Renal cortex interstitium (tissue), 11 donors: ENCODE data around the gene PGA3. TPM values are rescaled to one million over a fixed set of nuclear protein-coding genes. Genes with fewer than 3 reads are reported as not detected.
"Not testable (repeated sequence)": the region's sequence is repeated elsewhere in the genome, so short reads cannot be mapped to it uniquely, and the experiment has no call there.

Experiments used
- DNase-seq, 11 donors: peaks; one replicate each; pipeline ENCODE4 v3.0.0-alpha.2; 2013; ENCODE audit warnings: low read depth in 9 of 11, low spot score in 4 of 11; ENCODE audit errors: extremely low read depth in 1 of 11
- polyA plus RNA-seq, 3 donors: library from polyadenylated mRNA; unstranded; fragments of 120-200 nt; gene quantifications; one replicate each; pipeline ENCODE4 v1.2.1, GENCODE V29; 2013; ENCODE audit not compliant: insufficient read length in 3 of 3

Gene PGA3
- polyA plus RNA-seq, 3 donors: 0.14 to 0.39 (median 0.19) TPM

DNA sequence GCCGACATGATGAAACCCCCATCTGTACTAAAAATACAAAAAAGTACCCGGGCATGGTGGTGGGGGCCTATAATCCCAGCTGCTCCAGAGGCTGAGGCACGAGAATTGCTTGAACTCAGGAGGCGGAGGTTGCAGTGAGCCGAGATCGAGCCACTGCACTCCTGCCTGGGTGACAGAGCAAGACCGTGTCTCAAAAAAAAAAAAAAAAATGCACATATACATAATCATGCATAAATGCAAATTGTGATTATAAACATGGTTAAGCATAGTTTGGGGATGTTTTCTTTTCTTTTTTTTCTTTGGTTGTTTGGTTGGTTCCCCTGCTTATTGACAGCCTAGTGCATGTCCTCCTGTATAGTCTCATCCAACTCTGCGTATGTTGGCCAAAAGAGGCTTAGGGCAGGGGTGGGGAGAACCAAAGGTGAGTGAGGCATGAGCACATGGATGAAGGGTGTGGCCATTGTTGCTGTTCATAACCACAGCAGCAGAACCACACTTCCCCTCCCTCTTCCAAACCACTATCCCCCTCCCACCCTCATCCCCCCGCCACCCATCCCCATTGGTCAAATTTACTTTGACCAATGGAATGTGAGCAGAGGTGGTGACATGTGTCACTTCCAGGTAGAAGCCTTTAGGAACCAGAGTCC is 35.1 kb upstream of the PGA3 start:
- DNase-seq: no peak

GRCh38 chr11:61168800-61169199 is 34.5 kb upstream of the PGA3 start:
- no peak for DNase-seq

DNA sequence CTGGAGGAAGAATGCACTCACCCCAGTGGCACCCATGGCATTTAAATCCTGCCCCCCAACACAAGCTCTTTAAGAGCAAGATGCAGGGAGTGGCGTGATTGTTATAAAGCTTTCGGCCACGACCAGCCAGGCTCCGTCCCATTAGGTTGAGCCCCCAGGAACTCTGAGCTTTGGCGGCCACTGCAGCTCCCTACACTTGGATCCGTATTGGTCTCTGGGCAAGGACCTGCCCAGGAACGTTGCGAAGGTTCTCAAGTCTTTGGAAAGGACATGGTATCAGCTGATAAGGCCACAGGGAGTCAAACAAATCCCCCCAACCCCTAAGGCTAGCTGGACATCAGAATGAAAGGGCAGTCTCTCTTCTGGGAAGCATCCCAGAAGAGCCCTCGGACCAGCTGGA is 32.7 kb upstream of the PGA3 start:
- no peak for DNase-seq

- DNase-seq: no peak
These were observed 31.4 kb upstream of the PGA3 start for GRCh38 chr11:61171907-61172306.

GRCh38 chr11:61172356-61172755 is 31.0 kb upstream of the PGA3 start:
- no peak for DNase-seq

DNA sequence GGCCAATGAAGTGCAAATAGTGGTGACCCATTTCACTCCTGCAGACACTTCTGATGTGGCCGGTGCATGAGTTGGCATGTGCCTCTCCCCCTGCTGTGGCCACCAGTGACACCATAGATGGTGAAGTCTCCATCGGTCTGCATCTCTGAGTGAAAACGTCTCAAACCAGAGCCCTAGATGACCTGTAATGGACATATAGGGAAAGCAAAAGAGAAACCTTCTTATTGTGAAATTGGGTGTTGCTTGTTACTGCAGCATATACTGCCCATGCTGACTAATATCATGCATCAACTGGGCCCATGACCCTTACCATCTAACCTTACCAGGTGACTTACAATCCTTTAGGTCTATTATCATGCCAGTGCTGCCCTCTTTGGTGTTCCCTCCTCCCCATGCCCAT is 30.4 kb upstream of the PGA3 start:
- no peak for DNase-seq

DNA sequence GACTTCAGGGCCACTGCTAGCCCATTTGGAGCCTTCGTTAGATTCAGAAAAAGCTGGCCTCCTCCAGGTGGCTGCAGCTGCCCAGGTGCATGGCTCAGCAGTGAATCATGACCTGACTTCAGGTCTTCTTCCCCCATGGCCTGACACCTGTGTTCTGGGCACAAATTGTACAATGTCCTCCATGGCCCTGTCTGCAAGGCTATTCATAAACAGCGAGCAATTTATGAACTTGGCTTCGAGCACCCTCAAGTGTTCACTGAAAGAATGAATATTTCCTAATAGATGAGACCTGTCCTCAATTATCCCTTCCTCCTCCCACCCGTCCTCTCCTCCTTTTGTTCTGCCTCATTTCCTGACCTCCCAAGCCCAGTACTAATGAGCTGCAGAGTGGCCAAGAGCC is 29.9 kb upstream of the PGA3 start:
- DNase-seq: no peak

- DNase-seq: no peak
These were observed 29.0 kb upstream of the PGA3 start for GRCh38 chr11:61174273-61174672.

- no peak for DNase-seq
These were observed 28.4 kb upstream of the PGA3 start for GRCh38 chr11:61174949-61175348.

GRCh38 chr11:61176446-61176845 is 26.9 kb upstream of the PGA3 start:
- DNase-seq: no peak

DNA sequence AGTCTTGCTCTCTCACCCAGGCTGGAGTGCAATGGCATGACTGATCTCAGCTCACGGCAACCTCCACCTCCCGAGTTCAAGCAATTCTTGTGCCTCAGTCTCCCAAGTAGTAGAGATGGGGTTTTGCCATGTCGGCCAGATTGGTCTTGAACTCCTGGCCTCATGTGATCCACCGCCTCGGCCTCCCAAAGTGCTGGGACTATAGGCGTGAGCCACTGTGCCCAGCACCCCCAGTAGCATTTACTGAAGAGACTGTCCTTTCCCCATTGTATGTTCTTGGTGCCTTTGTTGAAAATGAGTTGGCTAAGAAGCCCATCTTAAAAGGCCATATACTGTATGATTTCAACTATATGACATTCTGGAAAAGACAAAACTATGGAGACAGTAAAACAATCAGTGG is 23.1 kb upstream of the PGA3 start:
- DNase-seq: not testable (repeated sequence)

GRCh38 chr11:61181489-61181888 is 21.8 kb upstream of the PGA3 start:
- DNase-seq: no peak

DNA sequence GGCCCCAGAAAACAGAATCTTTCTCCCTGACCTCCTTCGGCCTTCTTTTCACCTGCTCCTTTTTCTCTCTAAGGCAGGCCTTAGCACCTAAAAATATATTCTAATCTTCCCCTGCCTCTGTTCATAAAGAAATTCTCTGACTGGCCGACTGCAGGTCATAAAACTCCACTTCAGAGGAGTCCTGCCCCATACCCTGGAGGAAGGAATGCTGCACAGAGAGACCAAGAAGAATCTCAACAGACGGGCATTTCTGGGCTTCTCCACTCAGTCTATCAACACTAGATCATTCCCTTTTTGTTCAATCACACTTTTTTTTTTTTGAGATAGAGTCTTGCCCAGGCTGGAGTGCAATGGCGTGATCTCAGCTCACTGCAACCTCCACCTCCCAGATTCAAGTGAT is 19.7 kb upstream of the PGA3 start:
- DNase-seq: no peak

- no peak for DNase-seq
These were observed 16.8 kb upstream of the PGA3 start for GRCh38 chr11:61186504-61186903.

- DNase-seq: peak; percentile 68 to 91 (median 83)
These were observed 15.7 kb upstream of the PGA3 start for GRCh38 chr11:61187505-61188130.

- DNase-seq: no peak
These were observed 13.4 kb upstream of the PGA3 start for GRCh38 chr11:61189933-61190332.

GRCh38 chr11:61193596-61193995 is 9.7 kb upstream of the PGA3 start:
- no peak for DNase-seq

DNA sequence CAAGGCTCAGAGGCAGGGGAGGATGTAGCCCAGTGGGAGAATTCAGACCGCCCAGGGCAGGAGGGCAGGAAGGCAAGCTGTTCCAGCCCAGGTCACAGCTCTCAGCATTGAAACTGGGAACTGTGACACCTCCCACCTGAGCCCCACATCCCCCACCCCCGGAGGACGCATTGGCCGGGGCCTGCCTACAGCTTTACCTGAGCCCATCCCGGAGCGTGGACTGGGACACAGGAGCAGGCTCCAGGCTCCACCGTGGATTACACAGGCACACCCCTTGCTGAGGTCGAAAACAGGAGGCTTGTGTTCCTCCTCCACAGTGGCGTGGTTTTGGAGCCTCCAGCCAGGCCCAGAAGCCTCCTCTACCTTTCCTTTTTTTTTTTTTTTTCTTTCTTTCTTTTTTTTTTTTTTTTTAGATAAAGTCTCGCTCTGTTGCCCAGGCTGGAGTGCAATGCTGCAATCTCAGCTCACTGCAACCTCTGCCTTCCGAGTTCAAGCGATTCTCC is 9.1 kb upstream of the PGA3 start:
- DNase-seq: no peak

- DNase-seq: no peak
These were observed 8.2 kb upstream of the PGA3 start for GRCh38 chr11:61194981-61195695.

- peak in 6 of 11 donors; percentile 41 to 74 (median 66) for DNase-seq
These were observed 7.6 kb upstream of the PGA3 start for GRCh38 chr11:61195719-61196118.
